ENCODE data around the gene COPE. TPM values are rescaled to one million over a fixed set of nuclear protein-coding genes. Genes with fewer than 3 reads are reported as not detected.

COPE gene
- total RNA-seq, 1 experiment from 2014 or later: 177 TPM

DNA sequence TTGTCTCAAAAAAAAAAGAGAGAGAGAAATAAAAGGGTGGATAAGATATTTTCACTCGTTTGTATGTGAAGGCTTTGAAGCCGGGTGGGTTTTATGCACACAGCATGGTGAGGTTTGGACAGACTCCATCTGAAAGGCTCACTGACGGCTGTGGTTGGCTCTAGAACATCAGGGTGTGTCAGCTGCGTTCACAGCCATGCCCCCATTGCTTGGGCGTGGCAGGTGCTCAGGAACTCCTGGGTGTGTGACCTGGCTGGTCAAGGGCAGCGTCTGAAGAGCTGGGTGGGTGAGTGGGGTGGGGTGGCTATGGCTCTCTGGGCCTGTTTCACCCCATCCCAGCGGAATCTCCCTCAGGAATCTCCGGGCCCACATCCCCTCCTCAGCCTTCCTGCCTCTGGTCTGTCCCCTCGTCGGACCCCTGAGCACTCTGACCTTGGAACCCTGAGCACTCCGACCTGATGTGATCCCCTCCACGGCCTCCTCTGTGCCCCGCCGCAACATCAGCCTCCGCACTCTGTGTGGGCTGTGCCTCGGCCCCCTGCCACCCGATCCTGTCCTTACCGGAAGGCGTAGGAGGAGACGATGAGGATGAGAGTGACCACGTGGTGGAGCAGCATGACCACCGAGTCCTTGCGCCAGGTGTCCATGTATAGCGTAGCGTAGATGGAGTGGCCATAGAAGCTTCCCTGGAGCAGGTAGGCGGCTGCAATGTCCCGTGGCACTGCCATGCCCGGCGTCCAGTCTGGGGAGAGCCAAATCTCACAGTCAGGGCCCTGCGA is 35.5 kb downstream of the COPE start:
- POLR2A ChIA-PET: no interaction called here
- no peak overlapping the region for H3K4me3 ChIP-seq (ENCODE audit: low read depth in 2 of 2, low read length in 2 of 2)
- H3K27ac ChIP-seq (ENCODE audit: low read length): no peak overlapping the region
- no peak for DNase-seq (ENCODE audit: low read depth, low spot score)
- no peaks in the 10 kb centered on the region for H3K27me3 ChIP-seq (ENCODE audit: control insufficient read depth, insufficient read depth, low read length)
- no peaks in the 10 kb centered on the region for H3K9me3 ChIP-seq (ENCODE audit: control insufficient read depth, insufficient read depth, low read depth, low read length)
- H3K36me3 ChIP-seq (ENCODE audit: control insufficient read depth, insufficient read depth, low read length): no peaks in the 10 kb centered on the region
- BruUV-seq (replicated peaks): no TSS peak
- in situ Hi-C loops (cut with HindIII; ENCODE audit: low pct_unique_long_range_greater_than_20kb, low sequenced_read_pairs): no loop called here
- TF ChIP-seq POLR2AphosphoS5 (IDR thresholded peaks at IDR 0.05; ENCODE audit: low read depth, low read length) (no peak), SIN3A (IDR thresholded peaks at IDR 0.05; ENCODE audit: borderline replicate concordance, insufficient read depth, low read depth, low read length) (no peak), TCF7L2 (IDR thresholded peaks at IDR 0.05; ENCODE audit: low read depth, low read length) (no peak)
- TF ChIP-seq, protein P1, sequence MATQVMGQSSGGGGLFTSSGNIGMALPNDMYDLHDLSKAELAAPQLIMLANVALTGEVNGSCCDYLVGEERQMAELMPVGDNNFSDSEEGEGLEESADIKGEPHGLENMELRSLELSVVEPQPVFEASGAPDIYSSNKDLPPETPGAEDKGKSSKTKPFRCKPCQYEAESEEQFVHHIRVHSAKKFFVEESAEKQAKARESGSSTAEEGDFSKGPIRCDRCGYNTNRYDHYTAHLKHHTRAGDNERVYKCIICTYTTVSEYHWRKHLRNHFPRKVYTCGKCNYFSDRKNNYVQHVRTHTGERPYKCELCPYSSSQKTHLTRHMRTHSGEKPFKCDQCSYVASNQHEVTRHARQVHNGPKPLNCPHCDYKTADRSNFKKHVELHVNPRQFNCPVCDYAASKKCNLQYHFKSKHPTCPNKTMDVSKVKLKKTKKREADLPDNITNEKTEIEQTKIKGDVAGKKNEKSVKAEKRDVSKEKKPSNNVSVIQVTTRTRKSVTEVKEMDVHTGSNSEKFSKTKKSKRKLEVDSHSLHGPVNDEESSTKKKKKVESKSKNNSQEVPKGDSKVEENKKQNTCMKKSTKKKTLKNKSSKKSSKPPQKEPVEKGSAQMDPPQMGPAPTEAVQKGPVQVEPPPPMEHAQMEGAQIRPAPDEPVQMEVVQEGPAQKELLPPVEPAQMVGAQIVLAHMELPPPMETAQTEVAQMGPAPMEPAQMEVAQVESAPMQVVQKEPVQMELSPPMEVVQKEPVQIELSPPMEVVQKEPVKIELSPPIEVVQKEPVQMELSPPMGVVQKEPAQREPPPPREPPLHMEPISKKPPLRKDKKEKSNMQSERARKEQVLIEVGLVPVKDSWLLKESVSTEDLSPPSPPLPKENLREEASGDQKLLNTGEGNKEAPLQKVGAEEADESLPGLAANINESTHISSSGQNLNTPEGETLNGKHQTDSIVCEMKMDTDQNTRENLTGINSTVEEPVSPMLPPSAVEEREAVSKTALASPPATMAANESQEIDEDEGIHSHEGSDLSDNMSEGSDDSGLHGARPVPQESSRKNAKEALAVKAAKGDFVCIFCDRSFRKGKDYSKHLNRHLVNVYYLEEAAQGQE (IDR thresholded peaks at IDR 0.05; ENCODE audit: insufficient read depth in 1 of 2, low read depth in 2 of 2, low read length in 1 of 2): no peak
- TF ChIP-seq, protein P2, sequence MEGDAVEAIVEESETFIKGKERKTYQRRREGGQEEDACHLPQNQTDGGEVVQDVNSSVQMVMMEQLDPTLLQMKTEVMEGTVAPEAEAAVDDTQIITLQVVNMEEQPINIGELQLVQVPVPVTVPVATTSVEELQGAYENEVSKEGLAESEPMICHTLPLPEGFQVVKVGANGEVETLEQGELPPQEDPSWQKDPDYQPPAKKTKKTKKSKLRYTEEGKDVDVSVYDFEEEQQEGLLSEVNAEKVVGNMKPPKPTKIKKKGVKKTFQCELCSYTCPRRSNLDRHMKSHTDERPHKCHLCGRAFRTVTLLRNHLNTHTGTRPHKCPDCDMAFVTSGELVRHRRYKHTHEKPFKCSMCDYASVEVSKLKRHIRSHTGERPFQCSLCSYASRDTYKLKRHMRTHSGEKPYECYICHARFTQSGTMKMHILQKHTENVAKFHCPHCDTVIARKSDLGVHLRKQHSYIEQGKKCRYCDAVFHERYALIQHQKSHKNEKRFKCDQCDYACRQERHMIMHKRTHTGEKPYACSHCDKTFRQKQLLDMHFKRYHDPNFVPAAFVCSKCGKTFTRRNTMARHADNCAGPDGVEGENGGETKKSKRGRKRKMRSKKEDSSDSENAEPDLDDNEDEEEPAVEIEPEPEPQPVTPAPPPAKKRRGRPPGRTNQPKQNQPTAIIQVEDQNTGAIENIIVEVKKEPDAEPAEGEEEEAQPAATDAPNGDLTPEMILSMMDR (IDR thresholded peaks at IDR 0.05): no peak
- no peaks in the 10 kb centered on the region for H3K4me1 ChIP-seq (ENCODE audit: control insufficient read depth, insufficient read depth, low read length)
- intact Hi-C loops (cut with micrococcal nuclease; ENCODE audit: unreplicated experiment): no loop called here
- ATAC-seq: no peak
- CTCF ChIA-PET: no interaction called here

DNA sequence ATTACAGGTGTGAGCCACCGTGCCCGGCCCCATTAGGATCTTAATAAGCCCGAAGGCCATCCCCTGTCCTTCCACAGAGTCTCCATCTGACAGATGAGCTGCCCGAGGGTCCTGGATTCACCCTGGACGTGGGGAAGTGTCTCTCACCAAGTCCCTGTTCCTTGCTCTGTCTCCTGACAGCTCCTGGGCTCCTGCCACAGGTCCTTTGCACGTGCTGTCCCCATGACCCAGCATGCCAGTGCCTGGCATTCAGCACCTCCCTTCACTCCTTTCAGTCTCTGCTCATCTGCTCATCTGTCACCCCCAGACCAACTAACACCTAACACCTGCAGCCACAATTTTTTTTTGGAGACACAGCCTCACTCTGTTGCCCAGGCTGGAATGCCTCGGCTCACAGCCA is 37.7 kb downstream of the COPE start:
- CTCF ChIA-PET: interaction anchor here (0.7 kb wide), 1 partner anchor 101 kb away, joined by 3 read pairs; no protein-coding TSS in a partner anchor

More for the DNA sequence above, 37.7 kb downstream of the COPE start:
- no TSS peak for BruUV-seq (replicated peaks)
- Histone ChIP-seq H3K27ac (ENCODE audit: low read length) (no peak overlapping the region), H3K4me1 (ENCODE audit: control insufficient read depth, insufficient read depth, low read length) (no peaks in the 10 kb centered on the region), H3K4me3 (ENCODE audit: low read depth in 2 of 2, low read length in 2 of 2) (no peak overlapping the region), H3K27me3 (ENCODE audit: control insufficient read depth, insufficient read depth, low read length) (no peaks in the 10 kb centered on the region), H3K9me3 (ENCODE audit: control insufficient read depth, insufficient read depth, low read depth, low read length) (no peaks in the 10 kb centered on the region), H3K36me3 (ENCODE audit: control insufficient read depth, insufficient read depth, low read length) (no peaks in the 10 kb centered on the region)
- intact Hi-C loops (cut with micrococcal nuclease; ENCODE audit: unreplicated experiment): no loop called here
- no peak for DNase-seq (ENCODE audit: low read depth, low spot score)
- TF ChIP-seq POLR2AphosphoS5 (IDR thresholded peaks at IDR 0.05; ENCODE audit: low read depth, low read length): no peak
- TF ChIP-seq SIN3A (IDR thresholded peaks at IDR 0.05; ENCODE audit: borderline replicate concordance, insufficient read depth, low read depth, low read length): no peak
- no peak for TF ChIP-seq TCF7L2 (IDR thresholded peaks at IDR 0.05; ENCODE audit: low read depth, low read length)
- TF ChIP-seq, protein P2 (IDR thresholded peaks at IDR 0.05): no peak
- TF ChIP-seq, protein P1 (IDR thresholded peaks at IDR 0.05; ENCODE audit: insufficient read depth in 1 of 2, low read depth in 2 of 2, low read length in 1 of 2): no peak
- in situ Hi-C loops (cut with HindIII; ENCODE audit: low pct_unique_long_range_greater_than_20kb, low sequenced_read_pairs): no loop called here
- no peak for ATAC-seq
- POLR2A ChIA-PET: no interaction called here

Measured in Panc1 (cell line).